ENCODE measurements around the gene ADAM17.

ADAM17 gene

GRCh38 chr2:9474361-9475057 lies 81.1 kb downstream of the ADAM17 start, which contains the start of gene IAH1:
Gene IAH1 (plus strand): TSS chr2:9474551. CDS start chr2:9474567, 16 bp downstream.
- peak; percentile 45 to 68 for DNase-seq (ENCODE audit: extremely low read depth in 1 of 2, low read depth in 1 of 2)

GRCh38 chr2:9473985-9474360 lies 81.7 kb downstream of the ADAM17 start:
- peak; percentile 20 to 47 for DNase-seq (ENCODE audit: extremely low read depth in 1 of 2, low read depth in 1 of 2)

- no peak for DNase-seq (ENCODE audit: extremely low read depth in 1 of 2, low read depth in 1 of 2)
Measured at GRCh38 chr2:9473308-9473984, 82.2 kb downstream of the ADAM17 start.

GRCh38 chr2:9472511-9472910 lies 83.1 kb downstream of the ADAM17 start:
- DNase-seq (ENCODE audit: extremely low read depth in 1 of 2, low read depth in 1 of 2), result no peak

- no peak for DNase-seq (ENCODE audit: extremely low read depth in 1 of 2, low read depth in 1 of 2)
Measured at GRCh38 chr2:9471206-9471605, 84.4 kb downstream of the ADAM17 start.

- no peak for DNase-seq (ENCODE audit: extremely low read depth in 1 of 2, low read depth in 1 of 2)
Measured at GRCh38 chr2:9467687-9468086, 87.9 kb downstream of the ADAM17 start.

- no peak for DNase-seq (ENCODE audit: extremely low read depth in 1 of 2, low read depth in 1 of 2)
Measured at GRCh38 chr2:9466147-9466683, 89.4 kb downstream of the ADAM17 start.

- no peak for DNase-seq (ENCODE audit: extremely low read depth in 1 of 2, low read depth in 1 of 2)
Measured at GRCh38 chr2:9465170-9465569, 90.5 kb downstream of the ADAM17 start.

- DNase-seq (ENCODE audit: extremely low read depth in 1 of 2, low read depth in 1 of 2), result no peak
Measured at GRCh38 chr2:9463698-9464034, 92.0 kb downstream of the ADAM17 start.

GRCh38 chr2:9462886-9463697 lies 92.5 kb downstream of the ADAM17 start:
- no peak for DNase-seq (ENCODE audit: extremely low read depth in 1 of 2, low read depth in 1 of 2)

GRCh38 chr2:9462313-9462712 lies 93.3 kb downstream of the ADAM17 start:
- DNase-seq (ENCODE audit: extremely low read depth in 1 of 2, low read depth in 1 of 2), result no peak

- no peak for DNase-seq (ENCODE audit: extremely low read depth in 1 of 2, low read depth in 1 of 2)
Measured at GRCh38 chr2:9461079-9461478, 94.6 kb downstream of the ADAM17 start.

- no peak for DNase-seq (ENCODE audit: extremely low read depth in 1 of 2, low read depth in 1 of 2)
Measured at GRCh38 chr2:9460441-9461017, 95.1 kb downstream of the ADAM17 start.

GRCh38 chr2:9451231-9451630 lies 104.4 kb downstream of the ADAM17 start:
- DNase-seq (ENCODE audit: extremely low read depth in 1 of 2, low read depth in 1 of 2), result no peak

- DNase-seq (ENCODE audit: extremely low read depth in 1 of 2, low read depth in 1 of 2), result no peak
Measured at GRCh38 chr2:9445089-9445488, 110.5 kb downstream of the ADAM17 start.

GRCh38 chr2:9443526-9443925 lies 112.1 kb downstream of the ADAM17 start:
- DNase-seq (ENCODE audit: extremely low read depth in 1 of 2, low read depth in 1 of 2), result no peak

GRCh38 chr2:9441556-9441955 lies 114.1 kb downstream of the ADAM17 start:
- DNase-seq (ENCODE audit: extremely low read depth in 1 of 2, low read depth in 1 of 2), result no peak

- no peak for DNase-seq (ENCODE audit: extremely low read depth in 1 of 2, low read depth in 1 of 2)
Measured at GRCh38 chr2:9440058-9440727, 115.4 kb downstream of the ADAM17 start.

GRCh38 chr2:9439536-9439935 lies 116.1 kb downstream of the ADAM17 start:
- DNase-seq (ENCODE audit: extremely low read depth in 1 of 2, low read depth in 1 of 2), result no peak

All from activated CD8-positive, alpha-beta memory T cell treated with anti-CD3 and anti-CD28 coated beads for 1 hour (primary cell).